ENCODE data around the gene TMIGD1. TPM values are rescaled to one million over a fixed set of nuclear protein-coding genes. Genes with fewer than 3 reads are reported as not detected.

TMIGD1 gene
- polyA plus RNA-seq, 1 donor, result 43.9 TPM

DNA sequence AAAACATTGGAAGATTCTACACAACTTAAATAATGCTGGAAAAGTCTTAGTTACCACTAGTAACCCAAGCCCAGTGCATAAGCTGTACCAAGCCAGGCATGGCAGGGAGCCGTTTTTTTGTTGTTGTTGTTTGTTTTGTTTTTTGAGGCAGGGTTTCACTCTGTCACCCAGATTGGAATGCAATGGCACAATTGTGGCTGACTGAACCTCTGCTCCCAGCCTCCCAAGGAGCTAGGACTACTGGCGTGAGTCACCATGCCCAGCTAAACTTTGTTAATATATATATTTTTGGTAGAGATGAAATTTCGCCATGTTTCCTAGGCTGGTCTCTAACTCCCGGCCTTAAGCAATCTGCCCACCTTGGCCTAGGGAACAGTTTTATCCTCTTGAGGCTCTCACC is 564 bp upstream of the TMIGD1 start:
- Histone ChIP-seq H3K9me3 (ENCODE audit: control insufficient read depth, low read depth, low read length) (no peaks in the 10 kb centered on the region), H3K36me3 (ENCODE audit: control insufficient read depth, insufficient read depth, low read length) (no peaks in the 10 kb centered on the region), H3K27ac (ENCODE audit: low read length) (peak overlapping the region; percentile 89), H3K4me3 (ENCODE audit: low read length) (no peak overlapping the region), H3K27me3 (ENCODE audit: control insufficient read depth, insufficient read depth, low read length) (no peaks in the 10 kb centered on the region), H3K4me1 (ENCODE audit: control insufficient read depth, insufficient read depth, low read length) (peaks cover 36% of the 10 kb centered on the region)
- no peak for DNase-seq
- no CpG with 5 or more reads among the region's 4 CpGs for WGBS (ENCODE audit: insufficient coverage, low lambda C conversion rate)

DNA sequence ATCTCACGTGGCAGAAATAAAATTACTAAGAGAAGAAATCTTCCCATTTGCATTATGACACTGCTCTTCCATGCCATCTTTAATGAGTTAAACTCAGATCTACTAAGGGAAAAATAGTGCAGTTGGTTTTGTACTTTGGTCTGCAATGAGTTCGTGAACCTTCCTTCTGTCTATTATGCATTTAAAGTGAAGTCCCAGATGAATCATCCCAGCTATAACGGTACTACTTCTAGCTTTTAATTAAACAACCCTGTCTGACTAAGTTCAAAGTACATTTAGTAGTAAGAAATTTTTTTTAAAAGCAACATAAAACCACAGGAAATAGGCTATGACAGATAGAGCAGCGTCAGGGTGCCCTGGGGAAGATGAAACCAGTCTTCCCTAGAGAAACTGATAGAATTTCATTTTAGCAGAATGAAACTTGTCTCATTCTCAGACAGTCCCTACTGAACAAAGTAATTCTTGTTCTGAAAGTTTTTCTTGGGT is 1.8 kb downstream of the TMIGD1 start:
- peak; percentile 76 to 94 for DNase-seq
- no peaks in the 10 kb centered on the region for H3K36me3 ChIP-seq (ENCODE audit: control insufficient read depth, insufficient read depth, low read length)
- H3K4me3 ChIP-seq (ENCODE audit: low read length), result peak overlapping the region; percentile 30
- H3K9me3 ChIP-seq (ENCODE audit: control insufficient read depth, low read depth, low read length), result no peaks in the 10 kb centered on the region
- H3K27ac ChIP-seq (ENCODE audit: low read length), result peak overlapping the region; percentile 89
- H3K4me1 ChIP-seq (ENCODE audit: control insufficient read depth, insufficient read depth, low read length), result peaks cover 29% of the 10 kb centered on the region
- 0% methylated on average over 1 of the region's 4 CpGs for WGBS (ENCODE audit: insufficient coverage, low lambda C conversion rate)
- H3K27me3 ChIP-seq (ENCODE audit: control insufficient read depth, insufficient read depth, low read length), result no peaks in the 10 kb centered on the region

DNA sequence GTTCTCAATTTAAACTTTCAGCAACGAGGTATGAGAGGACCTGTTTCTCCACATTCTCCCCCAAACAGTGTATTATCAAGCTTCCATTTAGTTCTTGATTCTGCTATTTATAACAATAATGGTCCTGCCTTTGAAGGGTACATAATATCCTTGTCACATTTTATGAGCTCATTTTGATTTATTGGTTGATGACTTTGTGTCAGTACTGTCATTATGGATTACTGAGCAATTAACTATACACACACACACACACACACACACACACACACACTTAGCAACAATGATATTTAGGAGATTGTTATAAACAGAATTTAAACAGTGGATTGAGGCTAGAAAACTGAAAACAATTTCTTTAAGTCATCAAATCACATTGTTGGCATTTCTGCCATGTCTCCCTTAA is 7.0 kb downstream of the TMIGD1 start:
- no peak overlapping the region for H3K4me3 ChIP-seq (ENCODE audit: low read length)
- H3K27ac ChIP-seq (ENCODE audit: low read length), result no peak overlapping the region
- no CpG with 5 or more reads among the region's 1 CpG for WGBS (ENCODE audit: insufficient coverage, low lambda C conversion rate)
- H3K27me3 ChIP-seq (ENCODE audit: control insufficient read depth, insufficient read depth, low read length), result no peaks in the 10 kb centered on the region
- no peaks in the 10 kb centered on the region for H3K36me3 ChIP-seq (ENCODE audit: control insufficient read depth, insufficient read depth, low read length)
- peaks cover 4% of the 10 kb centered on the region for H3K4me1 ChIP-seq (ENCODE audit: control insufficient read depth, insufficient read depth, low read length)
- no peaks in the 10 kb centered on the region for H3K9me3 ChIP-seq (ENCODE audit: control insufficient read depth, low read depth, low read length)
- DNase-seq, result no peak

DNA sequence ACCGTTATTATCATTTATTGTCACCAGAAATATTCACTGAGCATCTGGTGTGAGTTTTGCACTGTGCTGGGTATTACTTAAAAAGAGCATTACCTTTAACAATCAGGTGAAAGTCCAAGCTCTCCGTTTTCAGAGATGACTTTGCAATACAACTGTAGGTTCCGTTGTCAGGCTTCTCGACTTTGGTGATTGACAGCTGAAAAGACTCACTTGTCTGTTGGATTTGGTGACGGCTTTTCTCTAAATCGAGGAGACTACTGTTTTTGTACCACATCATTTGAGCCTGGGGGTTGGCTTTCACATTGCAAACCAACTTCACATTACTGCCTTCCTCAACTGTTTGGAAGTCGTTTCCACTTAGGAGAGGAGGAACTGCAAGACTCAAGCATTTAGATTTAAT is 9.1 kb downstream of the TMIGD1 start:
- no peaks in the 10 kb centered on the region for H3K27me3 ChIP-seq (ENCODE audit: control insufficient read depth, insufficient read depth, low read length)
- H3K27ac ChIP-seq (ENCODE audit: low read length), result no peak overlapping the region
- no peaks in the 10 kb centered on the region for H3K9me3 ChIP-seq (ENCODE audit: control insufficient read depth, low read depth, low read length)
- no peaks in the 10 kb centered on the region for H3K36me3 ChIP-seq (ENCODE audit: control insufficient read depth, insufficient read depth, low read length)
- WGBS (ENCODE audit: insufficient coverage, low lambda C conversion rate), result no CpG with 5 or more reads among the region's 7 CpGs
- H3K4me3 ChIP-seq (ENCODE audit: low read length), result no peak overlapping the region
- H3K4me1 ChIP-seq (ENCODE audit: control insufficient read depth, insufficient read depth, low read length), result peaks cover 2% of the 10 kb centered on the region
- no peak for DNase-seq

DNA sequence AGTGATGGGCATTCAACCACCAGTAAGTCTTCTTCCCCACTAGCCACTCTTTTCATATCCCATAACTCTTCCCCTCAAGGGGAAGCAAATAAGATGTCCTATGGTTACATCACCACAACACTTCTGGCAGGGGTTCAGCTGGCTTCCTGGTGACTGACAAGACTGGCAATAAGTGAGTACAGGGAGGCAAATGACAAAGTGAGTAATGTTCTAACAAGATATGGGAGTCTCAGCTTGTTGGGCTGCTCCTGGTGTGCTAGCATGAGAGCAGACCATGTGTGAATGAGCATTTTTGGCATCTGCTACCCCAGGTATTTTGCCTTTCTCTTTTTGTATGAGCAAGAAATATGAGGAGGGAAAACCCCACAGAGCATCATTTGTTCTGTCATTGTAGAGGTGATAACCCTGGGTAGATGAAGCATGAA is 9.9 kb downstream of the TMIGD1 start:
- Histone ChIP-seq H3K36me3 (ENCODE audit: control insufficient read depth, insufficient read depth, low read length) (no peaks in the 10 kb centered on the region), H3K27me3 (ENCODE audit: control insufficient read depth, insufficient read depth, low read length) (no peaks in the 10 kb centered on the region), H3K27ac (ENCODE audit: low read length) (no peak overlapping the region), H3K4me1 (ENCODE audit: control insufficient read depth, insufficient read depth, low read length) (peaks cover 2% of the 10 kb centered on the region), H3K9me3 (ENCODE audit: control insufficient read depth, low read depth, low read length) (no peaks in the 10 kb centered on the region), H3K4me3 (ENCODE audit: low read length) (no peak overlapping the region)
- no peak for DNase-seq

DNA sequence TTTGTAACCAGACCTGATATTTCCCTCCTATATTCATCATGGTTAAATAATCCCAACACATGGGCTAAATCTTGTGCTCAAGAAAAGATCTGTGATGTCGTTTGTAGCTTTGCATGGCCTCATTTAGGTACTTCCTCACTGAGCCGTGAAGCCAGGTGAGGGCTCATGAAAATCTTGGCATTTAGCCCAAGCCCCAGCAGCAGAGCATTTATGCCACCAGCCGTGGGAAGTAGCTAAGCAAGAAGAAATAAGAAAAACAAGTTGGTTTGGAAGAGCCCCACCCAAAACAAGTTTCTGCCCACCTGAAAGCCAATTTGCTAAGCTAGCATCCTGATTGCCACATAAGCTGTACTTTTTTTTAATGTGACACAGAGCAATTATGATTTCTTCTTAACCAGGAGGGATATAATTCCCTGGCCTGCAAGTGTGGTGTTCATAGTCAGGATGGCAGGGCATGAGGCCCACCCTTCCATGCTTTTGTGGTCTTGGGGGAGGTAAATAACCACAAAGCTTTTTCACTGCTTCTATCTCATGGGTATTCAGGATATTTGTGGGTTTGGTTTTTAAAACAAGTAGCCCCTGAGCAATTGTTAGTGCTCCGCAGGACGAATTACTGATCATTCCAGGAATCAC is 10.5 kb downstream of the TMIGD1 start:
- WGBS (ENCODE audit: insufficient coverage, low lambda C conversion rate), result no CpG with 5 or more reads among the region's 5 CpGs
- no peak for DNase-seq

DNA sequence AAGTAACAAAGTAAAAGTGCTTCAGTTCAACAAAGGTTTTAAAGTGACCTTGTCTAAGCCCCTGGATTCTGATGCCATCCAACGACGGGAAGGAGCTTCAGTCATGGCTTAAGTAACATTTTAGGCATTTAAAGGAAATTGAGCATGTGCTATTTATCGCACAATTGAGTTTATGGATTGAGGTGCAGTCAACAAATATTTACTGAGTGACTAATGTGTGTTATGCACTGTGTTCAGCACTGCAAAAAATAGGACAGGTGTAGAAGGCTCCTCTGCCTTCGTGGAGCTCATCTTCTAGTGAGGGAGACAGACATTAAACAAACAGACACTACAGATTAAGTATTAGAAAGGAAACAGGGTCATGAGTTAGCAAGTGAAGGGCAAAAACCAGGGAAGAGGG is 12.5 kb downstream of the TMIGD1 start:
- H3K27me3 ChIP-seq (ENCODE audit: control insufficient read depth, insufficient read depth, low read length), result no peaks in the 10 kb centered on the region
- no peaks in the 10 kb centered on the region for H3K9me3 ChIP-seq (ENCODE audit: control insufficient read depth, low read depth, low read length)
- H3K36me3 ChIP-seq (ENCODE audit: control insufficient read depth, insufficient read depth, low read length), result no peaks in the 10 kb centered on the region
- WGBS (ENCODE audit: insufficient coverage, low lambda C conversion rate), result no CpG with 5 or more reads among the region's 4 CpGs
- no peak overlapping the region for H3K4me3 ChIP-seq (ENCODE audit: low read length)
- DNase-seq, result no peak
- no peaks in the 10 kb centered on the region for H3K4me1 ChIP-seq (ENCODE audit: control insufficient read depth, insufficient read depth, low read length)
- H3K27ac ChIP-seq (ENCODE audit: low read length), result no peak overlapping the region

More for the DNA sequence above, 10.5 kb downstream of the TMIGD1 start:
- no peaks in the 10 kb centered on the region for H3K27me3 ChIP-seq (ENCODE audit: control insufficient read depth, insufficient read depth, low read length)
- H3K36me3 ChIP-seq (ENCODE audit: control insufficient read depth, insufficient read depth, low read length), result no peaks in the 10 kb centered on the region
- no peaks in the 10 kb centered on the region for H3K9me3 ChIP-seq (ENCODE audit: control insufficient read depth, low read depth, low read length)
- H3K4me1 ChIP-seq (ENCODE audit: control insufficient read depth, insufficient read depth, low read length), result peaks cover 2% of the 10 kb centered on the region
- no peak overlapping the region for H3K27ac ChIP-seq (ENCODE audit: low read length)
- H3K4me3 ChIP-seq (ENCODE audit: low read length), result no peak overlapping the region

DNA sequence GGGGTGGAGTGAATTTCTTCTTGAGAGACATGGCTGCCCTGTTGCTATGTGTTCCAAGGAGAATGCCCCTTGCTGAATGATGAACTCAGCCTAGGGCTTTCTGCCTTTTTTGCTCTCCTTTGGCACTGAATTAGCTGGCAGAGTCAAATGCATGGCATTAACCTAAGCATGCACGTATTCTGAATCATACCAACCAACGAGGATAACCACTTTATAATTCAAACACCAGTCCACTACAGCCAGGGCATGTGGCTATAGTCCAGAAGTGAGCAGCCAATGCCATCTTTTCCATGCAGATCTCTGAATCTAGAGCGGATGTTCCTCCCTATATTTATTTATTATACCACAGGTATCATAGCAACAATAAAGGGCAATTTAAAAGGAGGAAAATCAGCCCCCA is 15.7 kb downstream of the TMIGD1 start:
- H3K4me3 ChIP-seq (ENCODE audit: low read length), result no peak overlapping the region
- no peaks in the 10 kb centered on the region for H3K4me1 ChIP-seq (ENCODE audit: control insufficient read depth, insufficient read depth, low read length)
- H3K27me3 ChIP-seq (ENCODE audit: control insufficient read depth, insufficient read depth, low read length), result no peaks in the 10 kb centered on the region
- DNase-seq, result no peak
- H3K36me3 ChIP-seq (ENCODE audit: control insufficient read depth, insufficient read depth, low read length), result no peaks in the 10 kb centered on the region
- no CpG with 5 or more reads among the region's 3 CpGs for WGBS (ENCODE audit: insufficient coverage, low lambda C conversion rate)
- no peaks in the 10 kb centered on the region for H3K9me3 ChIP-seq (ENCODE audit: control insufficient read depth, low read depth, low read length)
- H3K27ac ChIP-seq (ENCODE audit: low read length), result no peak overlapping the region

DNA sequence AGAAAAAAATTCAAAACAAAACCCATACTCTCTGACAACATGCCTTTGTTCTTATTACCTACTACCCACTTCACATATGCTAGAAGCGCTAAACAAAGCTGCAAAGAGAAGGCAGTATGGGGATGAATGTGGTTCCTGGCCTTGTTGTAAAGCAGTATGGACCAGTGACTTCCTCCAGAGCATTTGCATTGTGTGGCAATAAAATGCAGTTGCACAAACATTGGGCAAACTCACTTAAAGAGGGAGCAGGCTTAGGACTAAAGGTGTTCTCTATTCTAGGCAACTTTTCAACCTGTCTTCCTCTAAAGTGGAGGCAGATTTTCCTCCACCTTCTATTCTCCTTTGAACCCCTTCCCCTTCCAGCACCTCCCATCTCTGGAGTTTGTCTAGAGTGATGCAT is 17.1 kb downstream of the TMIGD1 start:
- no CpG with 5 or more reads among the region's 1 CpG for WGBS (ENCODE audit: insufficient coverage, low lambda C conversion rate)
- no peaks in the 10 kb centered on the region for H3K36me3 ChIP-seq (ENCODE audit: control insufficient read depth, insufficient read depth, low read length)
- H3K27ac ChIP-seq (ENCODE audit: low read length), result no peak overlapping the region
- DNase-seq, result no peak
- no peaks in the 10 kb centered on the region for H3K9me3 ChIP-seq (ENCODE audit: control insufficient read depth, low read depth, low read length)
- H3K4me3 ChIP-seq (ENCODE audit: low read length), result no peak overlapping the region
- H3K27me3 ChIP-seq (ENCODE audit: control insufficient read depth, insufficient read depth, low read length), result no peaks in the 10 kb centered on the region
- peaks cover 3% of the 10 kb centered on the region for H3K4me1 ChIP-seq (ENCODE audit: control insufficient read depth, insufficient read depth, low read length)

DNA sequence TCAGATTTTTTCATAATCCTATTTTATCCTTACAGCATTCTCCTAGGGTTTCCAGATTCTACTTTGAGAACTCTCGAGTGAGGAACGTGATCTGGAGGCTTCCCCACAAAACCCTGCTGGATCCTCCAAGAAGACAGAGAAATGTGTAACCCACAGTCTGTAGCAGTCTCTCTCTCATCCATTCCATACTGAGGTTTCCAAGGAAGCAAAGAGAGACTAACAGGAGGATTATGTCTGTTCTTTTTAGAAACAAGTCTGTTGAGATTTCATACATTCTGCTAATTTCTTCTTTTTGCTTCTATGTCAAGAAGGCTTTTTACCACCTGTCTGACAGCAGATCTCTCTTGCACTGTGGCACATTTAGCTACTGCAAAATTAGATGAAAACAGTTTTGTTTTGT is 18.8 kb downstream of the TMIGD1 start:
- 90% methylated on average over 2 of the region's 2 CpGs for WGBS (ENCODE audit: insufficient coverage, low lambda C conversion rate)

DNA sequence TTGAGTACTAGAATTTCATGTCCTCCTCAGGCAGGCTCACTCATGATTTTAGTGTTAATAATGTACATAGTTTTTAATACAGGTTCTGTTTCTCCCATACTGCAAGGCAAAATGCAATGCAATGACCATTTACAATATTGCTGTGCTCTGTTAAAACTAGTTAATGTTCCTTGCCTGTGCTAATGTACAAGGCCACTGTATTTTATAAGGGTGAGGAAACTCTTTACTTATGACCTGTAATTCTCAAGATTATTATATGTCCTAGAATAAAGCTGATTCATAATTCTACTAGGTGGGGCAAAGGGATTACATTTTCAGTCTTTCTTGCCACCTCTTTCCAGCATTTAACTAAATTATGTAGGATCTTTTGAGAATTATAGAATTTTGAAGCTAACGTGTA is 19.4 kb downstream of the TMIGD1 start:
- Histone ChIP-seq H3K27me3 (ENCODE audit: control insufficient read depth, insufficient read depth, low read length) (no peaks in the 10 kb centered on the region), H3K4me1 (ENCODE audit: control insufficient read depth, insufficient read depth, low read length) (peaks cover 3% of the 10 kb centered on the region), H3K36me3 (ENCODE audit: control insufficient read depth, insufficient read depth, low read length) (no peaks in the 10 kb centered on the region), H3K4me3 (ENCODE audit: low read length) (no peak overlapping the region), H3K9me3 (ENCODE audit: control insufficient read depth, low read depth, low read length) (no peaks in the 10 kb centered on the region), H3K27ac (ENCODE audit: low read length) (no peak overlapping the region)
- DNase-seq, result no peak
- no CpG with 5 or more reads among the region's 1 CpG for whole genome bisulfite sequencing (ENCODE audit: insufficient coverage, low lambda C conversion rate)

More for the DNA sequence above, 18.8 kb downstream of the TMIGD1 start:
- Histone ChIP-seq H3K36me3 (ENCODE audit: control insufficient read depth, insufficient read depth, low read length) (no peaks in the 10 kb centered on the region), H3K27me3 (ENCODE audit: control insufficient read depth, insufficient read depth, low read length) (no peaks in the 10 kb centered on the region), H3K27ac (ENCODE audit: low read length) (no peak overlapping the region), H3K9me3 (ENCODE audit: control insufficient read depth, low read depth, low read length) (no peaks in the 10 kb centered on the region), H3K4me1 (ENCODE audit: control insufficient read depth, insufficient read depth, low read length) (peaks cover 3% of the 10 kb centered on the region), H3K4me3 (ENCODE audit: low read length) (no peak overlapping the region)
- DNase-seq, result no peak

All from large intestine (tissue), 3 donors.